Stimulated activated CD4-positive, alpha-beta T cell treated with anti-CD3 and anti-CD28 coated beads, Interleukin-12 subunit alpha, Interleukin-12 subunit beta, amount 100 ng/mL, for 4 hours (primary cell): ENCODE measurements around the gene HTR6.

Experiments
- DNase-seq: peaks from one replicate; pipeline ENCODE4 v3.0.0-alpha.2; 2020

Gene HTR6

DNA sequence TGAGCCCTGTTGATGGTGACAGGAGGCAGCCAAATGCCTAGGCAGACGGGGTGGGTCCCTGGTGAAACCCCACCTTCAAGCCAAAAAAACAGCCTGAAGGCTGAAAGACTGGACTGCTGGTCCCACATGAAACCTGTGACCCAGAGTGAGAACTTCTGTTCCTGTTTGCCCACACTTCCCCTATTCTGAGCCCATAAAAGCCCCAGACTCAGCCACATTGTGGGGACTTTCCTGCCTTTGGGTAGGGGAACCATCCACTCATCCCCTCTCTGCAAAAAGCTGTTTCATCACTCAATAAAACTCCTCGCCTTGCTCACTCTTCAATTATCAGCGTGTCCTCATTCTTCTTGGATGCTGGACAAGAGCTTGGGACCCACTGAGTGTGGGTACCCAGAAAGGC lies 25.2 kb downstream of the HTR6 start:
- no peak for DNase-seq

DNA sequence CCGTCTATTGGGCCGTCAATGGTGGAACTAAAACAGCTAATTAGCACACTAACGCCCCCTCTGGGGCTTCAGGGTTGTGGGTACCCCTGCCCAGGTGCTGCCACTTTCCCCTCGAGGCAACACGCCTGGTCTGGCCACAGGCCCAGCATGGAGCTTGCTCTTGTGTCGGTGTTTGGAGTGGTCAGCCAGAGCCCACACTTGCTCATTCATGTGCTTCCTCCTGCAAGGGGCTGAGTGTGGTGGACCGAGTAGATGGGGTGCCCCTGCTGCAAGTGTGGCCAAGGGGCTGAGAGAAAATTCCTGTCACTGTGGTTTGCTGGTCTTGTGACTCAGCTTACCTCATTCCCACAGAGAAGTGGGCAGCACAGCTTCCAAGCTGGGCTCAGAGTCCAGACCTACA lies 25.7 kb downstream of the HTR6 start:
- no peak for DNase-seq

DNA sequence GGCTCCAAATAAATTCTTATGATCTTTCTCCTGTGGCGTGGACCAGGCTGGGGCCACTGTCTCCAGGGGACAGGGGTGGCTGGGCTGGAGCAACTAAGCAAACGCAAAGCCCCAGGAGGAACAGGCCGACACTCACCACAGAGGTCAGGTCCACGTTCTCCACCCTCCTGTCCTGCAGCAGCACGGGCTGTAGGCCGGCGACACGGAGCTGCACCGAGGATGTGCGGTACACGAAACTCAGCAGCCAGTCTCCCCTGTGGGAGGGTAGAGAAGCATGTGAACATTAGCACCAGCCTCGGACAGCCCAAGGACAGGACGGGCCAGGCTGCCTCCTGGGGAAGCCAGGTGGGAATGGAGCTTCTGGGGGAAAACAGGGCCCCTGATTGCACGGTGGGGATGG lies 29.6 kb downstream of the HTR6 start:
- DNase-seq = no peak

DNA sequence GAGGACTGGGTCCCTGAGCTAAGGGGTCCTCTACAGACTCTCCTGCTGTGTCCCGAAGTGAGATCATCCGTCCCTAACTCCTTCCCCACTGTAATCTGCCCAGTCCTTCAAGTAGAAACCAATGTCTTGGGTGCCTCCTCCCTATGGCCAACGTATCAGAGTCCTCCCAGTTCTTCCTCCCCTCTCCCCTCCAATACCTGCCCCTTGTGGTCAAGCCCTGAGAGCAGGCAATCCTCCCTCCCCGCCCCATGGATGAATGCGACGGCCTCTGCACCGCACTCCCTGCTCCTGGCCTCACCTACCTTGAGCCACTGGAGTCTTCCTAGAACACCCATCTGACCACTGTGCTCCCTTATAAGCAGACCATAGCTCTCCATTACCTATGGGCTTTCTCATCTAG lies 31.1 kb downstream of the HTR6 start:
- no peak for DNase-seq

DNA sequence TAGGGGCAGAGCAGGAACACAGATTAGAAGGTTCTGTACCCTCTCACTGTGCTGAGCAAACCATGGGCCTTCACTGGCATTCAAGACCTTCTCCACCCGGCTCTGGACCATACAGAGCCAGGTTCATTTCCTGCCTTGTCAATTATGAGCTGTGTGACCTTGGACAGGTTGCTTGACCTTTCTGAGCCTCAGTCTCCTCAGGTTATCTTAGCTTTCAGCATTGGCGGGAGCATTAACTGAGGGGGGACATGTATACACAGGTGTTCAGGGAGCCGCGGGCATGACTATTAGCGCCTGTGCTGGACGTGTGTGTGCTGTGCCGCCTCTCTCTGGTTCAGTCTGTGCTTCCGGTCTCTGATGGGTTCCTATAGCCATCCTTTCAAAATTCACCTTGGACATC lies 32.1 kb downstream of the HTR6 start:
- DNase-seq = no peak

DNA sequence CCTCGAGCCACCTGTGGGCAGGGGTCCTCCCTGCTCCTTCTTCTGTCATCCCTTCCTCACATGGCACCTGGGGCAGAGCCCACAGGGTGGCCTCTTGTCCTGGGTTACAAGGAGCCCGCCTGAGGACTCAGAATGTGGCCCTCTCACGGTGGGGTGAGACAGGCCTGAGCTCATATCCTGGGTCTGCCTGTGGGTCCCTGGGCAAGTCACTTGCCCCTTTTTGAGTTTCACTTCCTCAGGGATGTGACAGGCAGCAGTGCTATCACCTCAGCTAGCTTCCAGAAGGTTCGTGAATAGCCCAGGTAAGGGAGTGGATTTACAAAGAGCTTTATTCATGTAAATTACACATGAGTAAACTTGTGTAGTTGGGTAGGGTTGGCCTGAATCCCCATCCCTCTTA lies 33.5 kb downstream of the HTR6 start:
- no peak for DNase-seq

DNA sequence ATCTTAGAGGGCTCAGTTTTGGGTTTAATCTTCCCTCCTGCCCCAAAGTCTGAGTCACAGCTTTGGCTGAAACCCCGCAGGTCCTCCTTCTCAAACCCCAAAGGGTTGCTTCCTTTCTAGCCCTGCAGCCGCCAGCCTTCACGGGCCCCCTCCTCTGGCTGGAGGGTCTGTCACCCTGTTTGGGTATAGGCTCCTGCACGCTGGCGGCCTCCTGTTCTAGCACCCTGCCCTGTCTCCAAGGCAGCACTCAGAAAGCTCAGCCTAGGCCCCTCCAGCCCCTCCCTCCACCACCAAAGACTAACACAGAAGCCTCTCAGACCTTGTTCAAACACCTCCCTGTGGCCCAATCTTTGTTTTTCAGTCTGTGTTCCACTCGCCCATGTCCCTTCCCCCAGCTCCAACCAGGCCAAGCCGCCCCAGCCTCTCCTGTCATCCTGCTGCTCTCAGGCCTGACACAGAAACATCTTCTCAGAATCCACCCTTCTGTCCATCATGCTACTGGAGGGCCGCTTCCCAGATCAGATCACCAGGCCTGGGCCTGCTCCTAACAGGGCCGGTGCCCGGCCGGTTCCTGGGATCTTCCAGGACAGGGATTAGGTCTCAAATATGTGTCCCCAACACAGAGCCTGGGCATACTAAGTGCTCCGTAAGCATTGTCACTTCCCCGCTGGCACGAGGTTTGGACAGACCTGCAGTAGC lies 35.6 kb downstream of the HTR6 start:
- DNase-seq = no peak

DNA sequence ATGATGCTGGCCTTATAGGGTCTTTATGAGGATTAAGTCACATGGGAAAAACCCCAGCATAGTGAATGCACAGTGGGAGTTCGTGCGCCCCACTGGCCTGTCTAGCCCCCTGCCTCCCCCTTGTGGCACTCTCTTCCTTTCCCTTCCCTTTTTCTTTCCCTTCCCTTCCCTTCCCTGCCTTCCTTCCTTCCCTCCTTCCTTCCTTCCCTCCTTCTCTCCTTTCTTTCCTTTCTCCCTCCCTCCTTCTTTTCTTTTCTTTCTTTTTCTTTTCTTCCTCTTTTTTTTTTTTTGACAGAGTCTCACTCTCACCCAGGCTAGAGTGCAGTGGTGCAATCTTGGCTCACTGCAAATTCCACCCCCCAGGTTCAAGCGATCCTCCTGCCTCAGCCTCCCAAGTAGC lies 38.6 kb downstream of the HTR6 start:
- DNase-seq = no peak

DNA sequence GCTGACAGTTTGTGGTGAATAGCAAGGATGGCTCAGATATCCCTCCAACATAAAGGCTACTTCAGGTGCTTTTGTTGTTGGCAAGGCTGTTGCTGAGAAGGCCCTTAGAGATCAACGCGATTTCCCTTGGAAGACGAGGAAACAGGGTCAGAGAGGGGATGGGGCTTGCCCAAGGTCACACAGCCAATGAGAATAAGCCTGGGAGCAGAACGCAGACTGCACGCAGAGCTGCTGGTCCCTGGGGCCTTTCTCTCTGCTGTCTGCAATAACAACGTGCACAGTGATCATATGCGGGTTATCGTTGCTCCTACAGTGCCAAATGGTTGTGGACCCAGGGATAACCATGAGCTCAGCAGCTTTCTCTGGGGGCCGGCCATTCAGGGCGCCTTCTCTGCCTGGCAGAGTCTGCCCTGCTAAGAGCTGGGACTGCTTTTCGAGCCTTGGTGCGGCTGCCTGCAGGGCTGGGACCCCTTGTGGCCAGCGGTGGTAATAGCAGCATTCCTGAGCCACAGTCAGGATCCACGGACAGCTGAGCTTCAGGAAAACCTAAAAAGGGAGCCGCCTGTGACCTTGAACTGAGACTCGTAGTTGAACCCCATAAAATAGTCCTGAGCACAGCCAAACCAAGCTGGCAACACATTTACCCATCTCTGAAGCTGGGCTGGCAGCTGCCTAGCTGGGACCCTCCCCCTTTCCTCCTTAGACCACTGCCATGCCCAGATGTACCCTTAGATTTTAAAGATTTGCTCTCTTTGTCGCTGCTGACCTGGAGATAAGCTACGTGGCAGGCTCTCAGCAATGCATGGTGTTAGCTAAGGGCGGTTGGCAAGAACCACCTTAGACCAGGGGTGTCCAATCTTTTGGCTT lies 39.8 kb downstream of the HTR6 start:
- peak; percentile 66 for DNase-seq

DNA sequence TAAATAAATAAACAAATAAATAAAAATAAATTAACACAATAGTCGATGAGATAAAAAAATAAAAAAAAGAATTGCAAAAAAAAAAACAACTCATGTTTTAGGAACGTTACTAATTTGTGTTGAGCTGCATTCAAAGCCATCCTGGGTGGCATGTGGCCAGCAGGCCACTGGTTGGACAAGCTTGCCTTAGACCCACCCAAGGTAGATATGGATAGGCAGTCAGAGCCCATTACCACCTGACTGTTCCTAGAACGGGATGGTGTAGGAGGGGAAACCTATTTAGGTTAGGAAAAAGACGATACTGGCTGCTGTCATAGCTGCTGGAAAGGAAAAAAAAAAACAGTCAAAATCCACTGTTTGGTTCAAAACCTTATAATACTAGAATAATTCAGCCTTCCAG lies 40.8 kb downstream of the HTR6 start:
- no peak for DNase-seq

DNA sequence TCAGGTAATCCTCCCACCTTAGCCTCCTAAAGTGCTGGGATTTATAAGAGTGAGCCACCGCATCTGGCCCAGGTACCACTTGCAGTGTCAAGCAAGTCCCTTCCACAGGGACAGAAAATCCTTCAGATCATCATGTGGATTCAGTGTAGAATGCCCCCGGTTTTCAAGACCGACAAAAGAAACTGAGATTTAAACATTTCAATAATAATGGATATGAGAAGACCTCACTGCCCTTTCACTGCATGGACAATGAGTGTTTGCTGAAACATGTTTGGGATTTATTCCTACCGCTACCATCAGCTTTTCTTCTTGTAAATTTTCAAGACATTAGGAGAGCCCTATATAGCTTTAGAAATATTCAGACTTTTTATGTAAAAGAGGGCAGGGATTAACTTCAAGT lies 41.5 kb downstream of the HTR6 start:
- no peak for DNase-seq

DNA sequence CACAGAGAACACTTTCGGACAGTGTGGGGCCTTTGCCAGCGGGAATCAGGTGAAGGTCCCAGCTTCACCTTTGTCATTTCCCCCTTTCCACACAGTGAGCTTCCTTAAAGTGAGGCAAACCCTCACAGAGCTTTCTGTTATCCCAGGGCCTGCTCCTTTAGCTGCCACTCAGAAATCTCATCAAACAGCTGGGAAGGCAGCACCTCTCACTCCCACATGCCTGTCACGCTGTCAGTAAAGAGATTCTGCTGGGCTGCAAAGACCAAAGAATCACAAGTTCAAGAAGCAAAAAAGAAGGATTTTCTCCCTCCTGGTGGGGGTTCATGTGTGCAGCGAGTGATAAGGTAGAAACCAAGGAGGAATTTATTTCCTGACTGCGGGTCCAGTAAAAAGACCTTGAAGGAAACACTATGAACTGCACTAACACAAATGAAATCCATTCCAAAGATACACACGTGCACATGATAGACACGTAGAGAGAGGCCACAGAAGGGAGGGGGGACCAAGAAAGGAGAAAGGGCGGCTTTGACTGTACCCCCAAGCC lies 44.0 kb downstream of the HTR6 start:
- no peak for DNase-seq

DNA sequence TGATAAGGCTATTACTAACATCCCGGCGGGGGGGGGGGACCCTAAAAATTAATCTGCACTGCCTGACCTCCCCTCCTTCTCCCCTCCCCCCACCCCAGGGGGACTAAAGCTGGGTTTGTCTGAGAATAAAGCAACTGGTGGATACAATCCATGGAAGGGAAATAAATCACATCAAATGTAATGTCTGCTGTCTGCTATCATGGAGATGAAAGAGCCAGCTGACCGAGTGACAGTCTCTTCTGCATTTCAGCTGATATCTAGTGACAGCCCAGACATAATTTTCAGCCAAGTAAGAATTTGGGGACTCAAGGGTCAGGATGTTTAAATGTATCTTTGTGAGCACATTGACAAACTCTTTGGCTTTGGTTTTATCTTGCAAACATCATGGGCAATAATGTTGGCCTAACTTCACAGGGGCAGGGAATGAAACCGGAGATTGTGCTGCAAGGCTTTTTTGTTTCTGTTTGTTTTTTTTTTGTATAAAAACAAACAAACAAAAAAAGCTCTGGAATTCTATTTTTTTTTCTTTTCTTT lies 44.7 kb downstream of the HTR6 start:
- DNase-seq = no peak

DNA sequence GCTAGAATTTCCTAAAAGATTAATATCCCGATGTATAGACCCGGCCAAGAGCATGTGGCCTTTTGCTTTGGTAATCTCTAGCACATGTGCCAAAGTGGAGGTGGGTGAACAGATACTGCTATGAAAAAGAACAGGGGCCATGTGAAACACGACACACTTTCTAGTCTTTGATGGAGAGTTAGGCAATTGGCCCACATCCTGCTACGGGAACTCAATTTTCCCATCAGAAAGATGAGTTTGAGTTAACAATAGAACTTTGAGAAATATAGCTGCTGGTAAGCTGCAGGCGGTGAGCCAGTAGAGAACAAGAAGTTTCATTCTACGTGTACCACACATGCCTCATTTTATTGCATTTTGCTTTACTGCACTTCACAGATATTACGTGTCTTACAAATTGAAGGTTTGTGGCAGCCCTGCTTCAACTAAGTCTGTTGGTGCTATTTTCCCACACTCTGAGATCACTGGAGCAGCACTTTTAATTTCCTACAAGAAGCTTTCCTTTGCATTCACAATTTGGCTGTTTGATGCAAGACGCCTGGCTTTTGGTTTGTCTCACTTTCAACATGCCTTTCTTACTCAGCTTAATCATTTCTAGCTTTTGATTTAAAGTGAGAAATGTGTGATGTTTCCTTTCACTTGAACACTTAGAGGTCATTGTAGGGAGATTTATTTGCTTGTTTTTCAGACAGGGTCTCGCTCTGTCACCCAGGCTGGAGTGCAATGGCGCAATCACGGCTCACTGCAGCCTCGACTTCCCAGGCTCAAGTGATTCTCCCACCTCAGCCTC lies 46.3 kb downstream of the HTR6 start:
- DNase-seq = no peak

DNA sequence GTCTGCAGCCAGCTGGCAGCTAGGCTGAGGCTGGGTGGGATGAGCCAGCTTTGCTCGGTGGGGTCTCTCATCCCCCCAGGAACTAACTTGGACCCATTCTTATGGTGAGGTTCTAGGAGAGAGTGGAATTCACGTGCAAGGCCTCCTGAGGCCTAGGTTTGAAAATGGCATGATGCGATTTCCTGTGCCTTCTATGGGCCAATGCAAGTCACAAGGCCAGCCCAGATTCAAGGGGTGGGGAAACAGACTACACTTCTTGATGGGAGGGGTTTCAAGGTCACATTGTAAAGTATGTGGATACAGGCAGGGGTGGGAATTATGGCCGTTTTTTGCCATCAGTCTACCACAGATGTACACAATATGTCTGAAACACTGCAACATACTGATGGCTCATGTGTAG lies 48.3 kb downstream of the HTR6 start:
- DNase-seq = no peak

DNA sequence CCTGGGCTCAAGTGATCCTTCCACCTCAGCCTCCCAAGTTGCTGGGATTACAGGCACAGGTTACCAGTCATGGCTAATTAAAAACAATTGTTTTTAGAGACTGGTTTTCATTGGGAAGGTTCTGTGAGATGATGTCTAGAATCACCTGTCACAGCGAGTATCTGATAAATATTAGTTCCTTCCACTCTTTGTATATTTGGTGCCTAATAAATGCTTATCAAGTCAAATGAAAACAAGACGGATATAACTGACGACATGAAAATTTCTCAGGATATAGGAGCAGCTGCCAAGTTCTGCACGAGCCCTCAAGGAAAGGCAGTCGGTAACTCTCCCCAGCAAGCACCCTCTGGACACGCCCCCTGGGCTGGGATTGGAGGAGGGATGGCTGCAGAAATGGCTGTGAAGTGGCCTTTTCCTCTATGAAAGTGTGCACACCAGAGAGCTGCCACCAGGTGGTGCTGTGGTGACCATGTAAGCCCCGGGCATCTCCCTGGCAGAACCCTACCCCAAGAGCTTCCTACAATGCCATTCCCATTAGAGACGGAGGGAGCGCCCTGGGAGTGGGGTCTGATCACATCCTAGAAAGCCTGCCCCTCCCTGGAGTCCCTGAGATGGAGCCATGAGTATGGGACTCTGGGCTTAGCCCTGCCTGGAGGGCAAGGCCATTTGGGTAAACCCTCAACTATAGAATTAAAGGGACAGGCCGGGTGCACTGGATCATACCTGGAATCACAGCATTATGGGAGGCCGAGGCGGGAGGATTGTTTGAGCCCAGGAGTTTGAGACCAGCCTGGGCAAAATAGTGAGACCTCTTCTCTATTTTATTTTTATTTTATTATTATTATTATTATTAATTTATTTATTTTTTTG lies 50.9 kb downstream of the HTR6 start:
- DNase-seq = peak; percentile 78

DNA sequence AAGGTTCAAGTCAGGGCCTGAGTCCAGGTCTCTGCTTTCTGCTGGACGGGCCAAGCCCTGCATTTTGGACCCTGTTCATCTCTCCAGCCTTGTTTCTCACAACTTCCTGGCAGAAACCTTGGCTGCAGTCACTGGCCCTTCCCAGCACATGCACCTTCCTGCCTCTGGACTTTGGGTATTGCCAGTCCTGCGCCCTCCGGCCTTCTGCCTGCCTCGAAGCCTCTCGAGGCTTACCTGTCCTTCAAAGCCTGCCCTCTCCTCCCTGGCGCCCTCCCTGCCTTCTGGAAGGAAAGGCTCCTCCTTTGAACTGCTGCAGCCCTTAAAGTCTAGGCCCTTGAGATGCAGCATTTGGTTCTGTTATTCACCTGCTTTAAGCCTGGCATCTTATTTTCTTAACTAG lies 52.8 kb downstream of the HTR6 start:
- DNase-seq = no peak

DNA sequence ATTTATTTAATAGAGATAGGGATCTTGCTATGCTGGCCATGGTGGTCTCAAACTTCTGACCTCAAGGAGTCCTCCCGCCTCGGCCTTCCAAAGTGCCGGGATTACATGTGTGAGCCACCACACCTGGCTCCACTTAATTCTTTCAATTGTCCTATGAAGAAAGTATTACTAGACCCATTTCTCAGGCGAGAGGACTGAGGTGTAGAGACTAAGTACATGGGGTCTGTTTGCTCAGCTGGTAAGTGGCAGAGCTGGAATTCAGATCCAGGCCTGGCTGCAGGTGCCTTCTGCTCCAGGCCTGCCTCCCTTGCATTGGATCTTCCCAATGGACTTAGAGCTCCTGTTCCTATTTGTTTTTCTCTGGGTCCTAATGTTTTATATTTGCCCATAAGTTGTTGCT lies 55.5 kb downstream of the HTR6 start:
- DNase-seq = no peak

DNA sequence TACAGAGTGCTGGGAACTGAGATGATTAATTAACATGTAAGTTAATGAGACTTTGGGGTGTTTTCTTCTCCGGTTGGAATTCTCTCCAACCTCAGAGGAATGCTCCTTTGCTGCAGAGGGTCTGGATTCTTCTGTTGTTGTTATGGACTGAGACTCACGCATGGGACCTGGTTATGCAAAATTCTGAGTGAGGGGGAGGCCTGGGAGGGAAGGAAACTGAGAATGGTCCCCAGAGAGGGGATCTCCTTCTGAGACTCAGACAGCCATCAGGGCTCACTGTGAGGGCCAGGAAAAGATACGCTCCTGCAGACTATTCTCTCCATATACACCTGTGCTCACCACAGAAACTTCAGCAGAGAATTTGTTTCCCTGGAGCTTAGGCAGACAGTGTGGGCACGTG lies 56.3 kb downstream of the HTR6 start:
- DNase-seq = no peak

DNA sequence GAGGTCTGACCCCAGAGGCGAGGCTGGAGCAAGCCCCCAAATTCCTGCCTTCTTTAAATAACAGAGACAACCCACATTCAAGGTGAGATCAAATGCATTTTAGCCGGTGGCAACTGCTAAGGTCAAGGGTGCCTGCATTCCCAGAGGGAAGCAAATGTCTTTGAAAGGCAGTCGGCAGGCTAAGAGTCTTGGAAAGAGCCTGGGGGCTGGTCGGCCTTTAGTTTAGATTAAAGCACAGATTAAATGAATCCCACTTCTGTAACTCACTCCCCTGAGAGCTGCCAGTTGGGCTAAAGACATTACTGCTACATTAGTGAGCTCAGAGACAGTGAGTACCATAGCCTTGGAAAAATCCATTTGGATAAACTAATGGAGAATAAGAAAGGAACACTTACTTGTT lies 59.2 kb downstream of the HTR6 start:
- DNase-seq = no peak

DNA sequence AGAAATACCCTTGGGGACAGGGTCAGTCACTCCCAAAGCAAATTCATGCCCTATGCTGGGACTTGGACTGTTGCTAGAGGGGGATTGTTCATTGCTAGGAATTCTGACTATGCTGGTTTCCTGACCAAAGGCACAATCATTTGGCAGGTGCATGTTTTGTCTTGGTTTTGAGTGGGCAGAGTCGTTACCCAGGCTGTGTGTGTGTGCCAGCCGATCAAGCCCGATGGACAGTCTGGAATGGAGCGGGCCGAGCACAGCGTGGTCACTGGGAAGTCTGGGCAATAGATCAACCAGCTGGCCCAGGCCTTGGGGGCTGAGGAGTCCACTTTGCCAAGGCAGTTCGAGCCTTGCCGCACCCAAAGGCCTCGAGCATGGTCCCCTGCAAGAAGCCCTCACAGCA lies 60.9 kb downstream of the HTR6 start:
- no peak for DNase-seq
